GM12801 (cell line): ENCODE results near the gene KLHL5.

ENCODE experiments used
- TF ChIP-seq, protein P1 (sequence below): IDR thresholded peaks from one replicate; pipeline ENCODE4 v1.5.1; 2011; ENCODE audit warnings: control low read depth; ENCODE audit not compliant: insufficient read length; ENCODE audit errors: extremely low read depth

Gene KLHL5

GRCh38 chr4:39169426-39169825 lies 107.4 kb downstream of the KLHL5 start:
- TF ChIP-seq, protein P1, sequence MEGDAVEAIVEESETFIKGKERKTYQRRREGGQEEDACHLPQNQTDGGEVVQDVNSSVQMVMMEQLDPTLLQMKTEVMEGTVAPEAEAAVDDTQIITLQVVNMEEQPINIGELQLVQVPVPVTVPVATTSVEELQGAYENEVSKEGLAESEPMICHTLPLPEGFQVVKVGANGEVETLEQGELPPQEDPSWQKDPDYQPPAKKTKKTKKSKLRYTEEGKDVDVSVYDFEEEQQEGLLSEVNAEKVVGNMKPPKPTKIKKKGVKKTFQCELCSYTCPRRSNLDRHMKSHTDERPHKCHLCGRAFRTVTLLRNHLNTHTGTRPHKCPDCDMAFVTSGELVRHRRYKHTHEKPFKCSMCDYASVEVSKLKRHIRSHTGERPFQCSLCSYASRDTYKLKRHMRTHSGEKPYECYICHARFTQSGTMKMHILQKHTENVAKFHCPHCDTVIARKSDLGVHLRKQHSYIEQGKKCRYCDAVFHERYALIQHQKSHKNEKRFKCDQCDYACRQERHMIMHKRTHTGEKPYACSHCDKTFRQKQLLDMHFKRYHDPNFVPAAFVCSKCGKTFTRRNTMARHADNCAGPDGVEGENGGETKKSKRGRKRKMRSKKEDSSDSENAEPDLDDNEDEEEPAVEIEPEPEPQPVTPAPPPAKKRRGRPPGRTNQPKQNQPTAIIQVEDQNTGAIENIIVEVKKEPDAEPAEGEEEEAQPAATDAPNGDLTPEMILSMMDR, result no peak

GRCh38 chr4:39170301-39170700 lies 108.3 kb downstream of the KLHL5 start:
- TF ChIP-seq, protein P1, result no peak
